IPS-18a (cell line): ENCODE results near the gene MYEOV.

Experiments
- H3K27ac ChIP-seq: one replicate; pipeline ENCODE4 v1.5.1; 2013; ENCODE audit warnings: low read length
- H3K27me3 ChIP-seq: one replicate; pipeline ENCODE4 v1.6.1; 2013; ENCODE audit warnings: mild to moderate bottlenecking, low read length; ENCODE audit not compliant: control insufficient read depth, insufficient read depth
- H3K36me3 ChIP-seq: one replicate; pipeline ENCODE4 v1.6.1; 2013; ENCODE audit warnings: low read depth, low read length; ENCODE audit not compliant: control insufficient read depth
- H3K4me1 ChIP-seq: one replicate; pipeline ENCODE4 v1.6.1; 2013; ENCODE audit warnings: low read depth, low read length; ENCODE audit not compliant: control insufficient read depth
- H3K4me3 ChIP-seq: one replicate; pipeline ENCODE4 v1.5.1; 2013; ENCODE audit warnings: low read length
- H3K9ac ChIP-seq: one replicate; pipeline ENCODE4 v1.6.1; 2013; ENCODE audit warnings: mild to moderate bottlenecking, low read length, moderate library complexity
- H3K9me3 ChIP-seq: one replicate; pipeline ENCODE4 v1.6.1; 2013; ENCODE audit warnings: low read depth, low read length; ENCODE audit not compliant: control insufficient read depth

Gene MYEOV

DNA sequence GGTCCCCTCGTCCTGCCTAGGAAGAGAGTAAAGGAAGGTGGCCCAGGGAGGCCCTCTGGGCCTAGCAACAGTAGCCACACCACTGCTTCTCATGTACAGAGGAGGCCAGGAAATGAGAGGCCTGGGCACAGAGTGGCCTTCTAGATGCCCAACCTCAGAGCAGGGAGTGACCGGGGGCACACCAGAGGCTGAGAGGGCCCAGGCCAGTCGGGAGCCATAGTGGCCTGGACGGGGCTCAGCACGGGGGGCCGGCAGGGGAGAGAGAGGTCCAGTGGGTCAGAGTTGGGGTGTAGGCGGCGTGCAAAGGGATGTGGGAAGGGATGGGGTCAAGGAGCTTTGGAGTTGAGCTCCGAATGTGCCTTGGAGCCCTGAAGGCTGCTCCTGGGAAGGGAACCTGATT is 25.0 kb upstream of the MYEOV start:
- Histone ChIP-seq H3K36me3 (no peaks in the 10 kb centered on the region), H3K4me1 (no peaks in the 10 kb centered on the region), H3K27ac (no peak overlapping the region), H3K4me3 (no peak overlapping the region), H3K9ac (no peak overlapping the region), H3K27me3 (no peaks in the 10 kb centered on the region), H3K9me3 (no peaks in the 10 kb centered on the region)

DNA sequence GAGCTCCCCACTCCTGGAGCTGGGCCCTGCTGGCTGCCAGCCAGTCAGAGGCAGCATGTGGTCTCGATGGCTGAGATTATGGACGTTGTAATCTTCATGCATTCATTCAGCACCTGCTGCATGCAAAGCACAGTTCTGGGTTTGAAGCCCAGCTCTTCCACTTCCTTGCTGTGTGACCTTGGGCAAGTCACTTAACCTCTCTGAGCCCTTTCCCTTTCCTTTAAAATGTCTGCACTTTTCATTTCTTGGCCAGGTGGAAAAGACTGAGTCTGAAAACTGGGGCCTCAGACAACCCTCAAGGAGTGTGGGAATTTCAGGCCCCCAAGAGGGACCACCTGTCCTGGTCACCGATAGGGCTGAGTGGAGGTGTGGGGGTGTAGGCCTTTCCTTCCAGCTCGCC is 24.6 kb upstream of the MYEOV start:
- H3K27ac ChIP-seq = no peak overlapping the region
- H3K4me3 ChIP-seq = no peak overlapping the region
- no peaks in the 10 kb centered on the region for H3K36me3 ChIP-seq
- no peak overlapping the region for H3K9ac ChIP-seq
- no peaks in the 10 kb centered on the region for H3K27me3 ChIP-seq
- no peaks in the 10 kb centered on the region for H3K4me1 ChIP-seq
- no peaks in the 10 kb centered on the region for H3K9me3 ChIP-seq

DNA sequence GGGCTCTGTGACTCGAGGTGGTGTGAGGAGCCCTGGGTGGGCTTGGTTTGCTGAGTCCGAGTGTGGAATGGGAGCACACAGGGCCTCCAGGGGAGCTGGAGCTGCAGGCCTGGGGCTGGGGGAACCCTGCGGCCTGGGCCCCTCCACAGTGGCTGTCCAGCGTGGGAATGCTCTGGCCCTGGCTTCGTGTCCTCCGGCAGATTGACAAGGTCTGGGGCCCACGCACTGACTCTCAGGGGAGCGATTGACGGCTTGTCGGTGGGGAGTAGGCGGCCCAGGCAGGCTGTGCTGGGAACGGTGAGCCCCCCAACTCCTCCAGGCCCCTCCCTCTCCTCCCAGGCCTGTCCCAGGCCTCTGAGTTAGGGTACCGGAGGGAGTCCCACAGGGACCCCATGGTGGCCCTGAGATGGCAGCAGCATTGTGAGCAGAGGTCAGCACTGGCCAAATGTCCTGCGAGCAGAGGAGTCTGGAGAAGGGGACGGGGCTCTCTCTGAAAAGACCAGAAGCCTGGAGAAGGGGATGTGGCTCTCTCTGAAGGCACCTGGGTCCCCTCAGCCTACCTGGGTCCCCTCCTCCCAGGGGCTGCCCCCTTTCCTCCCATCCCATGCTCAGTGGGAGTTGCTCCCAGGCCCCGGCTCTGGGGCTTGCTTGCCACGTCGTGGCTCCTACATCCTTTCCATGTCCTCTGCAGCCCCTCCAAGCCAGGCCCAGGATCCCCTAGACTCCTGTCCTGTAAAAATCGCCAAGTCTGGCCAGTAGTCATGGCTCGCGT is 23.8 kb upstream of the MYEOV start:
- Histone ChIP-seq H3K4me1 (no peaks in the 10 kb centered on the region), H3K9me3 (no peaks in the 10 kb centered on the region), H3K4me3 (no peak overlapping the region), H3K36me3 (no peaks in the 10 kb centered on the region), H3K27ac (no peak overlapping the region), H3K9ac (no peak overlapping the region), H3K27me3 (no peaks in the 10 kb centered on the region)

DNA sequence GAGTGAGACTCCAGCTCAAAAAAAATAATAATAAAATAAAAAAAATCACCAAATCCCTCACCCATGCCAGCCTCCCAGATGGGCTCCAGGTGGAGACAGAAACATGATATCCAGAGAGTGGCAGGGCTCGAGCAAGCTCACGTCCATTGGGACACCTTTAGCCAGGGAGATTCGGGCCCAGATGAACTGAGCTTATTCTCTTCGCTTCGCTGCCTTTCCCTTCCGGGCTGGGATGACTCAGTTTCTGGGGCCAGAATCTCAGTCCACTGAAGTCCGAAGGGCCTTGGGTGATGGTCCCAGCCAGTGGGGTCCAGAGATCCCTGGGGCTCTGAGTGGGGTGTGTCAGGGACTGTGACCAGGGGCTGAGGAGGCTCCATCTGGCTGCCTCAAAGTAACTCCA is 23.0 kb upstream of the MYEOV start:
- no peak overlapping the region for H3K9ac ChIP-seq
- no peaks in the 10 kb centered on the region for H3K27me3 ChIP-seq
- no peak overlapping the region for H3K4me3 ChIP-seq
- H3K9me3 ChIP-seq = no peaks in the 10 kb centered on the region
- H3K4me1 ChIP-seq = no peaks in the 10 kb centered on the region
- no peaks in the 10 kb centered on the region for H3K36me3 ChIP-seq
- no peak overlapping the region for H3K27ac ChIP-seq

DNA sequence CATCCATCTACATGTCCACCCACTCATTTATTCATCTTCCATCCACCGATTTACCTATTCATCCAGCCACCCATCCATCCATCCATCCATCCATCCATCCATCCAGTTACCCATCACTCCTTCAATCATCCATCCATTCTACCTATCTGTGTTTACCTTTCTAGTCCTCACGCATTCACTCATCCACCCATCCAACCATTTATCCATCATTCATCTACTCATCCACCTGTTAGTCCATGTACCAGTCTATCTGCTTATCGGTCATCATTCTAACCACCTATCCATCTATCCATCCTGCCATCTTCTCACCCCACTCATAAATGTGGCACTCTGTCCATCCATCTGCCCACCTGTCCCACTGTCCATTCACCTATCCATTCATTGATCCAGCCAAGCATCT is 21.9 kb upstream of the MYEOV start:
- Histone ChIP-seq H3K4me1 (no peaks in the 10 kb centered on the region), H3K27ac (no peak overlapping the region), H3K9ac (no peak overlapping the region), H3K9me3 (no peaks in the 10 kb centered on the region), H3K27me3 (no peaks in the 10 kb centered on the region), H3K4me3 (no peak overlapping the region), H3K36me3 (no peaks in the 10 kb centered on the region)

DNA sequence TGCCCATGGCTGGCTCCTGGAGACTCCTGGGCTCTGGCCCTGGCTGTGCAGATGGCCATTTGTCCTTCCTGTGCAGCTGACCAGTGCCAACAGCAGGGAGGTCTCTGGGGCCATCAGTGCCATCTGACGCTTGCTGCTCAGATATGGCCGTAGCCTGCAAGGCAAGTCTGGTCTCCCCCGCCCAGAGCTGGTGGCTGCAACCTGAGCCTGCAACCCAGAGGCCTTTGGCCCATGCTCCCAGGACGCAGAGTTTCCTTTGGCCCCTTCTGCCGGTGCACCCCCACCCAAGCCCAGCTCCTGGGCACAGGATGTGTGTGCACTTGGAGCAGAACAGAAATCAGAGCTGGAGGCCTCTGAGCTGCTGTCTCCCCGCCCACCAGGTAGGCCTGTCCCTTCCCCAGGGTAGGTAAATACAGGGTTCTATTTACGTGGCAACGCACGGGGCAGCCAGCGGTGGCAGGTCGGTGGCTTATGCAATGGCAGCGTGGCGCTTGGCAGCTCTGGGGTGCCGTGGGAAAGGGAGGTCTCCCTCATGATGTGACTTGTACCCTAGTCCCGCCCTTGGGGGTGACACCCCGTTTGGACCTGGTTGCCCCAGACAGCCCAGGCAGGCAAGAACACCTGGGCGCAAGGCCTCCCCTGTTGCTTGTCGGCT is 21.0 kb upstream of the MYEOV start:
- Histone ChIP-seq H3K4me3 (no peak overlapping the region), H3K4me1 (no peaks in the 10 kb centered on the region), H3K36me3 (no peaks in the 10 kb centered on the region), H3K27me3 (no peaks in the 10 kb centered on the region), H3K9ac (no peak overlapping the region), H3K27ac (no peak overlapping the region), H3K9me3 (no peaks in the 10 kb centered on the region)

DNA sequence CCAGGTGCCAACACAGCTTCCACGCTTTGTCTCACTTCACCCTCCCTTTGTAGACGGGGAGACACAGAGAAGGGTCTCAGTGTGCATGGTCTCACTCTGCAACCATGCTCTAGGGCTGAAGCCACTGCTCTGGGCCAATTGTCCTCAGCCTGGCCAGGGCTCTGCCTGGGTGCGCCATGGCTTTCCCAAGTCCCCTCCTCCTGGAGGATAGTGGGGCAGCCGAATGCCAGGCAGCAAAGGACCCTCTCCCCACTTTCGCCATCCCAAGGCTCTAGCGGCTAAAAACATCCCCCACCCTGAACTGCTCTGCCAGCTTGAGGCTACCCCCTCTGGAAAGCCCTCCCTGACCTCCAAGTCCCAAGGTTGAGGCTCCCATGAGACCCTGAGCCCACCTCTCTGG is 20.4 kb upstream of the MYEOV start:
- Histone ChIP-seq H3K4me3 (no peak overlapping the region), H3K27me3 (no peaks in the 10 kb centered on the region), H3K27ac (no peak overlapping the region), H3K4me1 (no peaks in the 10 kb centered on the region), H3K9me3 (no peaks in the 10 kb centered on the region), H3K36me3 (no peaks in the 10 kb centered on the region), H3K9ac (no peak overlapping the region)

DNA sequence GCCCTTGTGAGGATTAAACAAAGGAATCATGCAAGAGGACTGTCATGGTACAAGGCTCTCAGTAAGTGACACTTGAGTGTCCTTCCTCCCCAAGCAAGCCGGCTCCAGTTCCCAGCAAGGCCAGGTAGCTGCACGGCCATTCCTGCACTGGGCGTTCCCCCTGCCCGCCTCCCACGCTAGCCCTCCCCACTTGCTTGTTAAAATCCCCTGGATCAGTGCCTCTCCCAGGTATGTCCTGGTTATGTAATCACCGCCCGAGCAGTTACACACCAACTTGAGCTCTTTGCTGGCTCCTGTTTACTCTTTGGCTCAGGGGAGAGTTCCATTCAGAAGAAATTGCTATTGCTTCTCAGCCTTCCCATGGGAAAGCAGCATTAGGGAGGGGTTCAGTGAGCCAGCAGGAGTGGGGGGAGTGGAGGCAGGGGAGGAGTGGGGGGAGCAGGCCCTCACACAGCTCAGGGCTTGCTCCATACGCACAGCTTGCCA is 19.4 kb upstream of the MYEOV start:
- Histone ChIP-seq H3K9ac (no peak overlapping the region), H3K4me3 (no peak overlapping the region), H3K4me1 (no peaks in the 10 kb centered on the region), H3K27me3 (no peaks in the 10 kb centered on the region), H3K9me3 (no peaks in the 10 kb centered on the region), H3K36me3 (no peaks in the 10 kb centered on the region), H3K27ac (no peak overlapping the region)

DNA sequence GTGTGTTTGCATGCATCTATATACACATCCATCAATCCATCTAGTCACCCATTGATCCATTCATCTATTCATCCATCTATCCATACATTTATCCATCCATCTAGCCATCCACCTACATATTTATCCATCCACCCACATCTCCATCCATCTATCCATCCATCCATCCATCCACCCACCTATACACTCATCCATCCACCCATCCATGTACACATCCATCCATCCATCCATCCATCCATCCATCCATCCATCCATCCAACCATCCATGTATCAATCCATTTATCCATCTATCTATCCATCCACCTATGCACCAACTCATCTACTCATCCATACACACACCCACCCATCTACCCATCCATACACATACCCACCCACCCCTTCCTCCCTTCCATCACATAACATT is 18.8 kb upstream of the MYEOV start:
- no peaks in the 10 kb centered on the region for H3K36me3 ChIP-seq
- H3K9ac ChIP-seq = no peak overlapping the region
- H3K27ac ChIP-seq = no peak overlapping the region
- no peaks in the 10 kb centered on the region for H3K4me1 ChIP-seq
- H3K9me3 ChIP-seq = no peaks in the 10 kb centered on the region
- H3K27me3 ChIP-seq = no peaks in the 10 kb centered on the region
- H3K4me3 ChIP-seq = no peak overlapping the region

DNA sequence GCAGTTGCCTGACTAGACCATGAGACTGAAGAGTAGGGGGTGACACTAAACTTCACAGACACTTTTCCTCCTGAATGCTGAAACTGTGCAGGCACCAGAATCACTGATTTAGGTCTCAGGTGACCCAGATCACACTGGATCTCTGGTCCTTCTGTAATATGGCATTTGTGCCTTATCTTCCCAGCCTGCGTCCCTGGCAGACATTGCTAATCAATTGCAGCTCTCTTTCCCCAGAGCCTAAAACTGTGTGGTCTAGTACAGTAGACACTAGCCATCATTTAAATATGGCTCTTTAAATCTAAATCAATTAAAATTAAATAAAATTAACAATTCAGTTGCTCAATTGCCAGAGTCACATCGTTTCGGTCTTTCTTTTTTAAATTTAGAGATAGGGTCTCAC is 17.8 kb upstream of the MYEOV start:
- Histone ChIP-seq H3K4me1 (no peaks in the 10 kb centered on the region), H3K9me3 (no peaks in the 10 kb centered on the region), H3K36me3 (no peaks in the 10 kb centered on the region), H3K27ac (no peak overlapping the region), H3K9ac (no peak overlapping the region), H3K27me3 (no peaks in the 10 kb centered on the region), H3K4me3 (no peak overlapping the region)

DNA sequence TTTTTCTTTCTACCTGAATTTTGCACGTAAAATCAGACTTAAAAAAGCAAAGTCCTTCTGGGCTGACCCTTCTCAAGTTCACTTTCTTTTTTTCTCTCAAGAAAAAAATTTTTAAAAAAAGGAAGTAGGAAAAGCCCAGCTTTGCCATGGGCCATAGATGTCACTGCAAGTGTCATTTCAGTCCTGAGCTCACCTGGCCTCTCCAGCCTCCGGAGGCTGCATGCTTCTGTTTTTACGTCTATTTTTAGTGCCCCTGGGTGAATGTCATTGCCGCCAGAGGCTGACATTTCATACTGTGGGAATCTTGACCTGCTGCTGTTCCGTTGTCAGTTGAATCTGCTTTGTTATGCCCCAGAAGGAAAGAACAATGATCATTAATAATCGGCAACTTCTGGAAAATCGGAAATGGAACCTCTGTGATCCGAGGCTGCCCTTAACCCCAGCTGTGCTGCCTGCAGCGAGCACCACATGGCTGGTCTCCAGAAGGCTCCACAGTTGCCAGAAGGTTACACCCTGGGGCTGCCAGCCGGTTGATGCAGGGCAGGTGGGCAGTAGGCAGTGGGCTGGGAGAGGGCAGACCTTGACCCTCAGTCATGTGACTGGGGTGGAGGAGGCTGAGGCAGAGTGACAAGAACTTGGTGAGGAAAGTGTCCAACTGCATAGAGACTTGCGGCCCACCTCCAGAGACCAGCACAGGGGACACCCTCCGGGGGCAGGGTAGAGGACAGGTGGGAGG is 16.7 kb upstream of the MYEOV start:
- H3K9me3 ChIP-seq = no peaks in the 10 kb centered on the region
- H3K27me3 ChIP-seq = no peaks in the 10 kb centered on the region
- no peaks in the 10 kb centered on the region for H3K4me1 ChIP-seq
- no peak overlapping the region for H3K9ac ChIP-seq
- H3K36me3 ChIP-seq = no peaks in the 10 kb centered on the region
- no peak overlapping the region for H3K27ac ChIP-seq
- no peak overlapping the region for H3K4me3 ChIP-seq
